Urinary bladder (tissue), 4 donors: ENCODE measurements around the gene NFYB. TPM values are rescaled to one million over a fixed set of nuclear protein-coding genes. Genes with fewer than 3 reads are reported as not detected.

ENCODE experiments used
- DNase-seq: peaks from one replicate; pipeline ENCODE4 v3.0.0-alpha.2; 2015; ENCODE audit errors: extremely low spot score
- H3K27ac ChIP-seq: one replicate; pipeline ENCODE4 v1.5.1; 2013; ENCODE audit warnings: low read depth, mild to moderate bottlenecking, moderate library complexity
- H3K36me3 ChIP-seq: one replicate; pipeline ENCODE4 v1.6.1; 2013; ENCODE audit warnings: mild to moderate bottlenecking, moderate library complexity; ENCODE audit not compliant: insufficient read depth
- H3K4me1 ChIP-seq: one replicate; pipeline ENCODE4 v1.6.1; 2013; ENCODE audit warnings: mild to moderate bottlenecking, moderate library complexity; ENCODE audit not compliant: insufficient read depth
- H3K4me3 ChIP-seq: one replicate; pipeline ENCODE4 v1.5.1; 2013; ENCODE audit warnings: low read depth, low read length
- WGBS: extraction: QIAGEN DNeasy Blood & Tissue Kit; methylation state at CpG from one replicate; pipeline ENCODE4 v1.1.7; 2013; 5-methylcytosine and 5-hydroxymethylcytosine counted together
- polyA plus RNA-seq: library from polyadenylated mRNA; stranded (reverse); fragments of 200-250 nt; gene quantifications from one replicate; pipeline ENCODE4 v1.2.3, GENCODE V29; 2013
- small RNA-seq: library from RNA; depleted of rRNA; stranded (forward); fragments of <200 nt; gene quantifications from one replicate; pipeline ENCODE3, GENCODE V24; 2014
- total RNA-seq: library from RNA; depleted of rRNA; stranded (reverse); fragments of >200 nt; gene quantifications from one replicate; pipeline ENCODE4 v1.2.3, GENCODE V29; 2014
- donor health status: healthy with polysubstance abuse.
- donor health status: healthy.

Gene NFYB
- total and polyA plus RNA-seq, 2 donors = 43.7 to 55.9 TPM

DNA sequence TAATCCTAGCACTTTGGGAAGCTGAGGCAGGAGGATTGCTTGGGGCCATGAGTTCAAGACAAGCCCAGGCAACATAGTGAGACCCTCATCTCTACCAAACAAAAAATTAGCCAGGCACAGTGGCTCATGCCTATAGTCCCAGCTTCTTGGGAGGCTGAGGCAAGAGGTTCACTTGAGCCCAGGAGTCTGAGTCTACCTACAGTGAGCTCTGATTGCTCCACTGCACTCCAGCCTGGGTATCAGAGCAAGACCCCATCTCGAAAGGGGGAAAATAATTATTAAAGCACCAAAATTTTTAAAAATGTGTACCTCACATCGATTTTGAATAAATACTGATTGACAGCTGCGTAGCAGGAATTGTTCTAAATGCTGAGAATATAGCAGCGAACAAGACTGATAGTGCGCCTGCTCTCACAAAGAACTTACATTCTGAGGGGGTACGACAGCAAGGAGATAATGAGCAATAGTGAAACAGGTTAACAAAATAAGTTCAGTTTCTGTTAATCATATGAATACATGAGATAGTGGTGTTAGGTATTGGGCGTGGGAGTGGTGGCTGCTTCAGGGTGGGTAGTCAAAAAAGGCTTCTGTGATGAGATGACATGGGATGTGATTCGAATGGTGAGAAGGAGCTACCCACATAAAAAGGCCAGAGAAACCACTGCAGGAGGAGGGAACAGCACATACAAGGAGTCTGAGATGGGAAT is 54.1 kb downstream of the NFYB start:
- 94% methylated on average over 8 of the region's 8 CpGs for WGBS
- H3K27ac ChIP-seq = no peak overlapping the region
- no peaks in the 10 kb centered on the region for H3K4me1 ChIP-seq
- H3K36me3 ChIP-seq = no peaks in the 10 kb centered on the region
- no peak for DNase-seq
- no peak overlapping the region for H3K4me3 ChIP-seq

- no peak for DNase-seq
- Histone ChIP-seq H3K36me3 (no peaks in the 10 kb centered on the region), H3K4me3 (no peak overlapping the region), H3K4me1 (no peaks in the 10 kb centered on the region), H3K27ac (no peak overlapping the region)
- WGBS = 87% methylated on average over 1 of the region's 1 CpG
These were observed 57.2 kb downstream of the NFYB start for GRCh38 chr12:104080764-104081163.

- Histone ChIP-seq H3K4me1 (no peaks in the 10 kb centered on the region), H3K27ac (no peak overlapping the region), H3K4me3 (no peak overlapping the region), H3K36me3 (peaks cover 1% of the 10 kb centered on the region)
- DNase-seq = no peak
- WGBS = 68% methylated on average over 1 of the region's 1 CpG
These were observed 59.0 kb downstream of the NFYB start for GRCh38 chr12:104079024-104079423.

- no peak overlapping the region for H3K4me3 ChIP-seq
- no peak for DNase-seq
- no peaks in the 10 kb centered on the region for H3K4me1 ChIP-seq
- H3K36me3 ChIP-seq = peaks cover 1% of the 10 kb centered on the region
- no peak overlapping the region for H3K27ac ChIP-seq
- 92% methylated on average over 1 of the region's 1 CpG for WGBS
These were observed 64.3 kb downstream of the NFYB start for GRCh38 chr12:104073699-104074098.

DNA sequence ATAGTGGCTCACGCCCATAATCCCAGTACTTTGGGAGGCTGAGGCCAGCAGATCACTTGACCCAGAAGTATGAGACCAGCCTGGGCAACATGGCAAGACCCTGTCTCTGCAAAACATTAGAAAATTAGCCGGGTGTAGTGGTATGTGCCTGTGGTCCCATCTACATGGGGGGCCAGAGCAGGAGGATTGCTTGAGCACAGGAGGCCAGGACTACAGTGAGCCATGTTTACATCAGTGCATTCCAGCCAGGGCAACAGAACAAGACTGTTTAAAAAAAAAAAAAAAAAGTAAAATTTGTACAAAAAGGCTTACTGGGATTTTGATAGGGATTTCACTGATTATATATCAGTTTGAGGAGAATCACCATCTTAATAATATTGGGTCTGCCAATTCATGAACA is 65.9 kb downstream of the NFYB start:
- Histone ChIP-seq H3K4me1 (no peaks in the 10 kb centered on the region), H3K36me3 (peaks cover 1% of the 10 kb centered on the region), H3K27ac (no peak overlapping the region), H3K4me3 (no peak overlapping the region)
- 88% methylated on average over 2 of the region's 2 CpGs for WGBS
- DNase-seq = no peak

Small RNA genes within 50 kb of the gene (small RNA-seq; reads per million reads assigned to genes)
- not detected for gene RNA5SP370

Other genes starting within 250 kb of the NFYB start
- 376 TPM for gene HSP90B1, start 207.8 kb downstream of the NFYB start, total RNA-seq
- gene HSP90B1, start 207.8 kb downstream of the NFYB start, polyA plus RNA-seq = 299 TPM
- gene TDG, start 172.3 kb downstream of the NFYB start, total RNA-seq = 37.0 TPM
- 11.2 TPM for gene TDG, start 172.3 kb downstream of the NFYB start, polyA plus RNA-seq
- 101 TPM for gene GLT8D2, start 88.0 kb downstream of the NFYB start, total RNA-seq
- gene GLT8D2, start 88.0 kb downstream of the NFYB start, polyA plus RNA-seq = 37.2 TPM
- 66.3 TPM for gene HCFC2, start 73.7 kb downstream of the NFYB start, total RNA-seq
- gene HCFC2, start 73.7 kb downstream of the NFYB start, polyA plus RNA-seq = 13.7 TPM
- gene TXNRD1, start 77.6 kb upstream of the NFYB start, total RNA-seq = 69.4 TPM
- 267 TPM for gene TXNRD1, start 77.6 kb upstream of the NFYB start, polyA plus RNA-seq
- 7.7 TPM for gene EID3, start 165.5 kb upstream of the NFYB start, total RNA-seq
- gene EID3, start 165.5 kb upstream of the NFYB start, polyA plus RNA-seq = 2.2 TPM